Pancreas (tissue), 10 donors: ENCODE measurements around the gene PPP1R10. TPM values are rescaled to one million over a fixed set of nuclear protein-coding genes. Genes with fewer than 3 reads are reported as not detected.

Source experiments
- ATAC-seq, 4 donors: fragments of 200-7000 bp; cut with Tn5 transposase; one replicate each; pipeline versions ENCODE4 v1.8.0 to v1.9.1; 2020; ENCODE audit warnings: mild to moderate bottlenecking in 4 of 4, moderate library complexity in 4 of 4
- DNase-seq, 6 donors: peaks; one replicate each; pipeline ENCODE4 v3.0.0-alpha.2; 2020
- FAIRE-seq: peaks from 2 replicates; lab custom pipeline; 2012; peaks lifted over from hg19 to GRCh38; lab: Jason Lieb, UNC
- H3K27ac ChIP-seq, 4 donors: fragments of 200-600 bp; sonication (generic); 1 replicate in 3 of 4; 2 replicates in 1 of 4; pipeline versions ENCODE4 v1.5.0 to v1.8.0; 2020
- H3K27me3 ChIP-seq, 4 donors: fragments of 200-600 bp; one replicate each; pipeline ENCODE4 v1.8.0; 2021
- H3K36me3 ChIP-seq, 3 donors: fragments of 200-600 bp; sonication (generic) in 1 of 3; one replicate each; pipeline versions ENCODE4 v1.5.0 to v1.8.0; 2020 to 2021
- H3K4me1 ChIP-seq, 3 donors: fragments of 200-600 bp; one replicate each; pipeline ENCODE4 v1.8.0; 2021
- H3K4me3 ChIP-seq, 4 donors: fragments of 200-600 bp; sonication (generic) in 2 of 4; one replicate each; pipeline versions ENCODE4 v1.5.0 to v1.8.0; 2020 to 2021
- H3K9me3 ChIP-seq, 4 donors: fragments of 200-600 bp; one replicate each; pipeline ENCODE4 v1.8.0; 2021
- WGBS, 2 donors: extraction: QIAGEN DNeasy Blood & Tissue Kit; methylation state at CpG; one replicate each; pipeline ENCODE4 v1.1.7; 2013; 5-methylcytosine and 5-hydroxymethylcytosine counted together
- intact Hi-C, 3 donors: fragments of 100-400 bp; cut with DNase I; formaldehyde crosslinking; loops; one replicate each; pipeline versions ENCODE4 v1.11.1 to v1.14.2; 2022
- polyA plus RNA-seq, 2 donors: library from polyadenylated mRNA; stranded (reverse); fragments of 200-250 nt; gene quantifications; one replicate each; pipeline ENCODE4 v1.2.3, GENCODE V29; 2013
- total RNA-seq, 6 donors: library from RNA; stranded (reverse); fragmentation: NEBNext Ultra II Directional in 4 of 6; extraction: Animal tissue kit (Norgen Biotek cat#: 25700) in 4 of 6; gene quantifications; one replicate each; pipeline versions ENCODE4 v1.2.1 to v1.2.4, GENCODE V29; 2021 to 2023
- TF ChIP-seq, protein P1 (sequence below), 4 donors: fragments of 200-600 bp; sonication (generic) in 3 of 4; IDR thresholded peaks; one replicate each; pipeline versions ENCODE4 v1.5.0 to v1.8.0; 2021; ENCODE audit warnings: antibody characterized with exemption in 4 of 4
- donor health status: healthy with polysubstance abuse.
- donor health status: DM: no; HTN: no; CAD: no; lungs with moderate emphysema.
- donor health status: DM: no; HTN: no; CAD: no.
- donor health status: control.
- donor health status: control.
- donor health status: Bipolar disorder and iron deficiency.
- donor health status: DM: yes; HTN: yes; CAD: no.
- donor health status: DM: no; HTN: no; CAD: no.
- donor health status: DM: no; HTN: no; CAD: no.
- donor health status: DM: yes; HTN: yes; CAD: no.

The PPP1R10 gene
- total and polyA plus RNA-seq, 8 donors = 25.1 to 57.9 (median 38.2) TPM

DNA sequence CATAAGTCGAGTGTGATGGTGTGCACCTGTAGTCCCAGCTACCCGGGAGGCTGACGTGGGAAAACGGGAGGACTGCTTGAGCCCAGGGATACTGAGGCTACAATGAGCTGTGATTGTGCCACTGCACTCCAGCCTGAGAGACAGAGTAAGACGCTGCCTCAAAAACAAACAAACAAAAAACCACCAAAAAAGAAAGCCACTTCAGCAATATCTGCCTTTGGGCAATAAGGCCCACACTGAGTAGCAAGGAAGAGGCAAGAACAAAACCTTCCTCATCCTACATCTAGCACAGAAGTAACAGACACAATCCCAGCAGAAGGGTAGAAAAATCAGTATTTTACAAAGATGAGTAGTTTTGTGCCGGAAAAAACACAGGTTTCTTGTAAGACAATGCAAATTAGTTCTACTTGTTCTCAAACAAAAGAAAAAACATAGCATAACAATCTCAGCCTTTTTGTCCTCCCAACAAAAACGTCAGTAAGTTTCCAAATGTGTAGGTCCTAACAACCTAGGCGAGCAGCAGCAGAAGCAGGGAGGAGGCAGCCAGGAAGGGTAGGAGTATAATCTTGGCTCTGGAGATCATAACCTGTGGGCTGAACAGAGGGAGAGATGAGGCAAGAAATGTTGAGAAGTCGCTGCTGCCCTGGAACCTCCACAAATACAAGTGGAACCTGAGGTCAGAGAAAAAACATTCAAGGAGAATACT lies 5.7 kb downstream of the PPP1R10 start:
- intact Hi-C loops = no loop called here
- Histone ChIP-seq H3K27me3 (no peaks in the 10 kb centered on the region), H3K4me1 (peaks cover 18 to 38% (median 32%) of the 10 kb centered on the region in 3 donors), H3K9me3 (no peaks in the 10 kb centered on the region), H3K4me3 (no peak overlapping the region), H3K36me3 (peaks cover 6 to 38% (median 7%) of the 10 kb centered on the region in 3 donors), H3K27ac (no peak overlapping the region)
- FAIRE-seq (no peak), DNase-seq (no peak), ATAC-seq (no peak)
- TF ChIP-seq, protein P1, sequence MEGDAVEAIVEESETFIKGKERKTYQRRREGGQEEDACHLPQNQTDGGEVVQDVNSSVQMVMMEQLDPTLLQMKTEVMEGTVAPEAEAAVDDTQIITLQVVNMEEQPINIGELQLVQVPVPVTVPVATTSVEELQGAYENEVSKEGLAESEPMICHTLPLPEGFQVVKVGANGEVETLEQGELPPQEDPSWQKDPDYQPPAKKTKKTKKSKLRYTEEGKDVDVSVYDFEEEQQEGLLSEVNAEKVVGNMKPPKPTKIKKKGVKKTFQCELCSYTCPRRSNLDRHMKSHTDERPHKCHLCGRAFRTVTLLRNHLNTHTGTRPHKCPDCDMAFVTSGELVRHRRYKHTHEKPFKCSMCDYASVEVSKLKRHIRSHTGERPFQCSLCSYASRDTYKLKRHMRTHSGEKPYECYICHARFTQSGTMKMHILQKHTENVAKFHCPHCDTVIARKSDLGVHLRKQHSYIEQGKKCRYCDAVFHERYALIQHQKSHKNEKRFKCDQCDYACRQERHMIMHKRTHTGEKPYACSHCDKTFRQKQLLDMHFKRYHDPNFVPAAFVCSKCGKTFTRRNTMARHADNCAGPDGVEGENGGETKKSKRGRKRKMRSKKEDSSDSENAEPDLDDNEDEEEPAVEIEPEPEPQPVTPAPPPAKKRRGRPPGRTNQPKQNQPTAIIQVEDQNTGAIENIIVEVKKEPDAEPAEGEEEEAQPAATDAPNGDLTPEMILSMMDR (IDR thresholded peaks at IDR 0.05) = no peak
- WGBS, 2 donors = 44 to 46% methylated on average over 9 of the region's 9 CpGs

DNA sequence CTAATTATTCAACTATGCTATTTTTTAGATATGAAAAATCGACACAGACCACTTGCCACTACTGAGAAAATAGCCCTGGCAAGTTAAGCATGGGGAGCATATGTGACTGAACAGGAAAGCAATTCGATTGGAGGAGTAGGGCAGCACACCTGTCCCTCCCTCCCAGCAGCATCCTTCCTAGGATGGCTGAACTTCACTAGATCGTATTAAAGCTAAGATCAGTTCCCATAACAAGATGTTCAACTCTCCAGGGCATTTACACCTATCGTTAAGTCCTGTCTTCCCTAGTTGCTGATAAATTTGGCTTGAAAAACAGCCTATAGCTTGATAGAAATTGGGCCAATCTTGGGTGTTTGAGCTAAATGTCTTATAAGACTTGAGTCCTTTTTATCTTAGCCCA lies 7.0 kb downstream of the PPP1R10 start:
- FAIRE-seq (no peak), DNase-seq (no peak), ATAC-seq (no peak)
- WGBS, 2 donors = 52 to 60% methylated on average over 4 of the region's 4 CpGs
- TF ChIP-seq, protein P1 (IDR thresholded peaks at IDR 0.05) = no peak
- intact Hi-C loops = no loop called here
- no peaks in the 10 kb centered on the region for H3K27me3 ChIP-seq
- H3K9me3 ChIP-seq = no peaks in the 10 kb centered on the region
- H3K4me1 ChIP-seq = peaks cover 18 to 38% (median 32%) of the 10 kb centered on the region in 3 donors
- no peak overlapping the region for H3K4me3 ChIP-seq
- no peak overlapping the region for H3K27ac ChIP-seq
- peaks cover 14 to 47% (median 16%) of the 10 kb centered on the region in 3 donors for H3K36me3 ChIP-seq

DNA sequence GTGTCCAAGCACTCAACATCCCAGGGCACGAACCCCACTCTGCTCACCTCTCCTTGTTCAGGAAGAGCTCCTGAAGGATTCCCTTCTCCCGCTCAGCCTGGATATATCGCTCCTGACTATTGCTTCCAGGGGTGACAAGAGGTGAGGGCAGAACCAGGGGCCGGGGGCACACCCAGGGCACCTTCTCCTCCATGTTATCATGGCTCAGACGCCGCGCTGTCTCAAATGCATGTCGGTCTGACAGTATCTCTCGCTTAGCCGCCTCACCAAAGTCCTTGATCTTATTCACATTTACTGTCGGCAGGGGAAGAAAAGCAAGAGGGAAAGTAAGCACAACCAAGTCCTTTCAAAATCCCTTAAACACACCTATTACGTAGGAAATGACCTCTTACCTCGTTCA lies 13.1 kb downstream of the PPP1R10 start:
- Histone ChIP-seq H3K27me3 (no peaks in the 10 kb centered on the region), H3K9me3 (no peaks in the 10 kb centered on the region), H3K4me1 (no peaks in the 10 kb centered on the region), H3K27ac (no peak overlapping the region), H3K36me3 (peaks cover 42 to 81% (median 63%) of the 10 kb centered on the region in 3 donors), H3K4me3 (no peak overlapping the region)
- peak in 1 of 6 donors; percentile 18 for DNase-seq
- WGBS, 2 donors = 86 to 87% methylated on average over 13 of the region's 13 CpGs
- TF ChIP-seq, protein P1 (IDR thresholded peaks at IDR 0.05) = no peak
- FAIRE-seq = no peak
- no peak for ATAC-seq
- intact Hi-C loops = no loop called here

DNA sequence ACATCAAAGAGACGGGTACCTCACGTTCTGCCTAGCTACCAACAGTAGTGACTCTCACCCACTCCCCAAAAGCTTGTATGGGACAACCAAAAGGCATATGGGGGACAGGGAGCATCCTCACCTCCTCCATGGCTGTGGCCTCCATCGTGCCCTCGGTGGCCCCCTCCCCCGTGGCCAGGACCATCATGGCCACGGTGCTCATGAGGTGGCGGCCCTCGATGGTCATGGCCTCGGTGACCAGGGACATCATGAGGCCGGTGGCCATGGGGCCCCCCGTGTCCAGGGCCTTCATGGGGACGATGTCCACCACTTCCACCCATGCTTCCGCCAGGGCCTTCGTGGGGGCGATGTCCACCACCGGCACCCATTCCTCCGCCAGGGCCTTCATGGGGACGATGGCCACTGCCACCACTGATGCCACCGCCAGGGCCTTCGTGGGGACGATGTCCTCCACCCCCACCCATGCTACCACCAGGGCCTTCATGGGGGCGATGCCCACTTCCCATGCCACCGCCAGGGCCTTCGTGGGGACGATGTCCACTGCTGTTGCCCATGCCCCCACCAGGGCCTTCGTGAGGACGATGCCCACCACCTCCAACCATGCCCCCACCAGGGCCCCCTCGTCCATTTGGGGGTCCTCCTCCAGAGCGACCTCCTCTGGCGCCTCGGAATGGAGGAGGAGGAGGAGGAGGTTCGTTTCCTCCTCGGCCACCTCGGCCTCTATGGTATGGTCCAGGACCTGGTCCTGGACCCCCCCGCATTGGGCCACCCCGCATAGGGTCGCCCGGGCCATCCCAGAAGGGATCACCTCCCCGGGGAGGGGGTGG lies 15.0 kb downstream of the PPP1R10 start:
- peak in 1 of 6 donors; percentile 54 for DNase-seq
- WGBS, 2 donors = 89 to 90% methylated on average over 39 of the region's 39 CpGs
- H3K4me1 ChIP-seq = no peaks in the 10 kb centered on the region
- H3K27me3 ChIP-seq = no peaks in the 10 kb centered on the region
- no peak for ATAC-seq
- intact Hi-C loops = no loop called here
- FAIRE-seq = no peak
- H3K36me3 ChIP-seq = peaks cover 42 to 62% (median 61%) of the 10 kb centered on the region in 3 donors
- TF ChIP-seq, protein P1 (IDR thresholded peaks at IDR 0.05) = no peak
- no peak overlapping the region for H3K4me3 ChIP-seq
- no peak overlapping the region for H3K27ac ChIP-seq
- no peaks in the 10 kb centered on the region for H3K9me3 ChIP-seq
